HCT116 (cell line): ENCODE results near the gene RAB8A. TPM values are rescaled to one million over a fixed set of nuclear protein-coding genes. Genes with fewer than 3 reads are reported as not detected.

Source experiments
- ATAC-seq: fragments of 200-7000 bp; cut with Tn5 transposase; 2 replicates; pipeline ENCODE4 v1.9.1; 2020; ENCODE audit warnings: mild to moderate bottlenecking, moderate library complexity
- BruUV-seq: library from RNA; stranded (reverse); fragments of 400-500 nt; replicated peaks from 2 replicates; lab custom pipeline; 2021; lab: Mats Ljungman, UMichigan
- CTCF ChIA-PET: fragments of 300-600 bp; sonication (Branson Sonifier 250); formaldehyde crosslinking; loops from one replicate; lab custom pipeline; 2021; ENCODE audit warnings: antibody characterized with exemption; lab: Charles Lee
- POLR2A ChIA-PET: fragments of 300-600, 350-600 bp; sonication (Branson Sonifier 250); formaldehyde crosslinking; loops from one replicate; lab custom pipeline; 2021; ENCODE audit warnings: antibody characterized with exemption; lab: Charles Lee
- RAD21 ChIA-PET, 2 experiments: fragments of 300-600 bp; sonication (Branson Sonifier 250); formaldehyde crosslinking; loops; one replicate each; lab custom pipeline; 2023; ENCODE audit warnings: low total read pairs in 2 of 2; ENCODE audit not compliant: uncharacterized antibody in 2 of 2, unreplicated experiment in 2 of 2, low non-redundant PET in 1 of 2; lab: Charles Lee
- DNase-seq: peaks from one replicate; pipeline ENCODE4 v3.0.0-alpha.2; 2010; ENCODE audit warnings: low read depth, low spot score
- H2AFZ ChIP-seq: fragments of 200-600 bp; shearing (Covaris generic), sonication (generic); 2 replicates; pipeline ENCODE4 v1.6.1; 2017; ENCODE audit warnings: low read depth, mixed run types, mixed read lengths, antibody characterized with exemption, low read length; ENCODE audit not compliant: poor library complexity, severe bottlenecking
- H3K27ac ChIP-seq: 2 replicates; pipeline ENCODE4 v1.5.1; 2012; ENCODE audit warnings: low read depth, low read length
- H3K27me3 ChIP-seq: fragments of 200-600 bp; sonication (generic); 2 replicates; pipeline ENCODE4 v1.6.1; 2016; ENCODE audit warnings: mixed run types, low read length, mixed read lengths; ENCODE audit not compliant: insufficient read depth
- H3K36me3 ChIP-seq, 2 experiments: fragments of 200-500 bp in 1 of 2; fragments of 200-600 bp in 1 of 2; sonication (Bioruptor generic) in 1 of 2; sonication (generic) in 1 of 2; 2 replicates each; pipeline versions ENCODE4 v1.5.1 to v1.6.1; 2014 to 2016; ENCODE audit warnings: low read length in 2 of 2, inconsistent platforms in 1 of 2, mixed read lengths in 1 of 2, mixed run types in 1 of 2; ENCODE audit not compliant: insufficient read depth in 2 of 2, control insufficient read depth in 1 of 2
- H3K4me1 ChIP-seq, 2 experiments: fragments of 200-600 bp in 1 of 2; sonication (generic) in 1 of 2; 2 replicates each; pipeline versions ENCODE4 v1.5.1 to v1.6.1; 2012 to 2017; ENCODE audit warnings: low read length in 2 of 2, inconsistent platforms in 1 of 2, mild to moderate bottlenecking in 1 of 2, mixed read lengths in 1 of 2, mixed run types in 1 of 2, moderate library complexity in 1 of 2; ENCODE audit not compliant: insufficient read depth in 2 of 2, control insufficient read depth in 1 of 2
- H3K4me2 ChIP-seq: fragments of 200-600 bp; sonication (generic); 2 replicates; pipeline ENCODE4 v1.6.1; 2017; ENCODE audit warnings: mixed run types, low read length, mixed read lengths
- H3K4me3 ChIP-seq, 2 experiments: fragments of 200-600 bp in 1 of 2; sonication (generic) in 1 of 2; replicated peaks in 1 of 2; 2 replicates each; pipeline ENCODE4 v1.5.1; 2011 to 2016; ENCODE audit warnings: low read length in 2 of 2, control low read depth in 1 of 2, low read depth in 1 of 2, mild to moderate bottlenecking in 1 of 2, mixed read lengths in 1 of 2, mixed run types in 1 of 2
- H3K79me2 ChIP-seq: fragments of 200-600 bp; sonication (generic); 2 replicates; pipeline ENCODE4 v1.6.1; 2017; ENCODE audit warnings: mild to moderate bottlenecking, mixed run types, low read length, moderate library complexity, mixed read lengths; ENCODE audit not compliant: insufficient read depth
- H3K9ac ChIP-seq: fragments of 200-600 bp; sonication (generic); 2 replicates; pipeline ENCODE4 v1.6.1; 2016; ENCODE audit warnings: low read length, mixed read lengths
- H3K9me2 ChIP-seq: fragments of 200-600 bp; sonication (generic), shearing (Covaris generic); 2 replicates; pipeline ENCODE4 v1.6.1; 2017; ENCODE audit warnings: mixed run types, mild to moderate bottlenecking, moderate library complexity; ENCODE audit not compliant: insufficient read depth
- H3K9me3 ChIP-seq, 2 experiments: fragments of 200-500 bp in 1 of 2; fragments of 200-600 bp in 1 of 2; sonication (Bioruptor generic) in 1 of 2; sonication (generic) in 1 of 2; 2 replicates each; pipeline ENCODE4 v1.6.1; 2014 to 2017; ENCODE audit warnings: low read length in 2 of 2, mixed read lengths in 2 of 2, inconsistent platforms in 1 of 2, low read depth in 1 of 2, mild to moderate bottlenecking in 1 of 2, mixed run types in 1 of 2, moderate library complexity in 1 of 2; ENCODE audit not compliant: control insufficient read depth in 1 of 2, insufficient read depth in 1 of 2
- H4K20me1 ChIP-seq: fragments of 200-600 bp; sonication (generic), shearing (Covaris generic); 2 replicates; pipeline ENCODE4 v1.6.1; 2017; ENCODE audit warnings: mixed run types, mild to moderate bottlenecking, moderate library complexity; ENCODE audit not compliant: insufficient read depth
- CBX3 ChIP-seq: IDR thresholded peaks from 2 replicates; pipeline ENCODE4 v1.6.1; 2012; ENCODE audit warnings: low read depth
- EZH2phosphoT487 ChIP-seq: fragments of 200-600 bp; IDR thresholded peaks from 2 replicates; pipeline ENCODE4 v1.6.1; 2018; ENCODE audit warnings: antibody characterized with exemption, borderline replicate concordance
- JUND ChIP-seq: IDR thresholded peaks from 2 replicates; pipeline ENCODE4 v1.6.1; 2012
- POLR2A ChIP-seq: IDR thresholded peaks from 2 replicates; pipeline ENCODE4 v1.7.0; 2011; ENCODE audit warnings: borderline replicate concordance; ENCODE audit not compliant: insufficient read depth, insufficient read length; ENCODE audit errors: extremely low read depth
- POLR2AphosphoS5 ChIP-seq: IDR thresholded peaks from 2 replicates; pipeline ENCODE4 v1.6.1; 2011; ENCODE audit warnings: mild to moderate bottlenecking, low read depth, low read length, moderate library complexity
- SIN3A ChIP-seq: IDR thresholded peaks from 2 replicates; pipeline ENCODE4 v1.6.1; 2012; ENCODE audit warnings: low read depth
- SP1 ChIP-seq: IDR thresholded peaks from 2 replicates; pipeline ENCODE4 v1.6.1; 2012; ENCODE audit warnings: low read depth
- TCF7L2 ChIP-seq: IDR thresholded peaks from 2 replicates; pipeline ENCODE4 v1.7.0; 2011; ENCODE audit warnings: borderline replicate concordance, inconsistent platforms; ENCODE audit not compliant: insufficient read depth, insufficient read length; ENCODE audit errors: extremely low read depth
- YY1 ChIP-seq: IDR thresholded peaks from 2 replicates; pipeline ENCODE4 v1.6.1; 2011; ENCODE audit warnings: low read length, low read depth, moderate library complexity, mild to moderate bottlenecking; ENCODE audit not compliant: insufficient replicate concordance; ENCODE audit errors: extremely low read depth
- ZNF274 ChIP-seq: fragments of 200-500 bp; sonication (Bioruptor generic); IDR thresholded peaks from 2 replicates; pipeline ENCODE4 v1.6.1; 2014; ENCODE audit warnings: mild to moderate bottlenecking, low read depth, low read length, inconsistent platforms
- intact Hi-C: fragments of 100-400 bp; cut with micrococcal nuclease; formaldehyde crosslinking; loops from 2 replicates; pipeline ENCODE4 v1.10.0; 2022
- total RNA-seq: library from RNA; stranded (reverse); gene quantifications from one replicate; pipeline ENCODE4 v1.2.1, GENCODE V29; 2021; ENCODE audit not compliant: unreplicated experiment
- TF ChIP-seq, protein P1 (sequence below): IDR thresholded peaks from 2 replicates; pipeline ENCODE4 v1.6.1; 2012

The RAB8A gene
- total RNA-seq, 1 experiment from 2014 or later, result 116 TPM

DNA sequence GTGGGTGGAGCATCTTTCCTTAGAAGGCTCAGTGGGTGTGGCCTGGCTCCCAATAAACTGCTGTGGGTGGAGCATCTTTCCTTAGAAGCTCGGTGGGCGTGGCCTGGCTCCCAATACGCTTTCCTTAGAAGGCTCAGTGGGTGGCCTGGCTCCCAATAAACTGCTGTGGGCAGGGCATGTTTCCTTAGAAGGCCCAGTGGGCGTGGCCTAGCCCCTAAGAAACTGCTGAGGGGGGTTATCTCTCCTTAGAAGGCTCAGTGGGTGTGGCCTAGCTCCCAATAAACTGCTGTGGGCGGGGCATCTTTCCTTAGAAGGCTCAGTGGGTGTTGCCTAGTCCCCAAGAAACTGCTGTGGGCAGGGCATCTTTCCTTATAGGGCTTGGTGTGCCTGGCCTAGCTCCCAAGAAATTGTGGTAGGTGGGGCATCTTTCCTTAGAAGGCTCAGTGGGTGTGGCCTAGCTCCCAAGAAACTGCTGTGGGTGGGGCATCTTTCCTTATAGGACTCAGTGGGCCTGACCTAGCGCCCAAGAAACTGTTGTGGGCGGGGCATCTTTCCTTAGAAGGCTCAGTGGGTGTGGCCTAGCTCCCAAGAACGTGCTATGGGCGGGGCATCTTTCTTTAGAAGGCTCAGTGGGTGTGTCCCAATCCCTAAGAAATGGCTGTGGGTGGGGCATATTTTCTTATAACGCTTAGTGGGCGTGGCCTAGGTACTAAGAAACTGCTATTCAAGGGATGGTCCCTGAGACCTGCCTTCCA, 42.1 kb downstream of the RAB8A start:
- Histone ChIP-seq H3K4me2 (no peak overlapping the region), H3K9me2 (no peaks in the 10 kb centered on the region), H3K79me2 (no peaks in the 10 kb centered on the region), H3K9ac (no peak overlapping the region), H3K4me3 (no peak overlapping the region), H3K36me3 (peaks cover 18 to 24% of the 10 kb centered on the region in 2 experiments)
- DNase-seq, result peak; percentile 36
- RAD21 ChIA-PET, result no interaction called here
- TF ChIP-seq TCF7L2 (no peak), POLR2A (no peak), ZNF274 (no peak), JUND (no peak), CBX3 (no peak), YY1 (no peak), SP1 (no peak), POLR2AphosphoS5 (no peak), EZH2phosphoT487 (no peak), SIN3A (no peak)
- TF ChIP-seq, protein P1, sequence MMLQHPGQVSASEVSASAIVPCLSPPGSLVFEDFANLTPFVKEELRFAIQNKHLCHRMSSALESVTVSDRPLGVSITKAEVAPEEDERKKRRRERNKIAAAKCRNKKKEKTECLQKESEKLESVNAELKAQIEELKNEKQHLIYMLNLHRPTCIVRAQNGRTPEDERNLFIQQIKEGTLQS, result no peak
- TF ChIP-seq, all 23 proteins: peak for 0
- peak; percentile 69 for ATAC-seq
- no TSS peak for BruUV-seq
- H3K27ac ChIP-seq, result no peak overlapping the region
- H3K4me1 ChIP-seq, result peaks cover 0 to 17% of the 10 kb centered on the region in 2 experiments; a peak in 1 of 4 replicates
- no peaks in the 10 kb centered on the region for H3K9me3 ChIP-seq
- POLR2A ChIA-PET, result no interaction called here
- no peaks in the 10 kb centered on the region for H3K27me3 ChIP-seq
- H4K20me1 ChIP-seq, result no peaks in the 10 kb centered on the region
- CTCF ChIA-PET, result no interaction called here
- intact Hi-C loops, result no loop called here
- no peak overlapping the region for H2AFZ ChIP-seq
